ENCODE results near the gene SLC39A10.

DNA sequence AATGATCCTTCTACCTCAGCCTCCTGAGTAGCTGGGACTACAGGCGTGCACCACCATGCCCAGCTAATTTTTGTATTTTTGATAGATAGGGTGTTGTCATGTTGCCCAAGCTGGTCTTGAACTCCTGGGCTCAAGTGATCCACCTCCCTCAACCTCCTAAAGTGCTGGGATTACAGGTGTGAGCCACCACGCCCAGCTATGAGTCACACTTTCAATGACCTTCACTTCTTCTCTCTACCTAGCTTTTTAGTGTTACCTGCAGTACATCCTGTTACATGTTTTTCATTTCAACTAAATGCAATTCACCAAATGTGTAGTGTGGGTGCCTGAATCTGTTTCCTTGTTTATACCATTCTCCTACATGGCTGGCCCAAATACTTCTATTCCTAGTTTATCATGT lies 64.0 kb downstream of the SLC39A10 start:
- TF ChIP-seq POLR2A (IDR thresholded peaks at IDR 0.05): no peak
- TF ChIP-seq, protein P1, sequence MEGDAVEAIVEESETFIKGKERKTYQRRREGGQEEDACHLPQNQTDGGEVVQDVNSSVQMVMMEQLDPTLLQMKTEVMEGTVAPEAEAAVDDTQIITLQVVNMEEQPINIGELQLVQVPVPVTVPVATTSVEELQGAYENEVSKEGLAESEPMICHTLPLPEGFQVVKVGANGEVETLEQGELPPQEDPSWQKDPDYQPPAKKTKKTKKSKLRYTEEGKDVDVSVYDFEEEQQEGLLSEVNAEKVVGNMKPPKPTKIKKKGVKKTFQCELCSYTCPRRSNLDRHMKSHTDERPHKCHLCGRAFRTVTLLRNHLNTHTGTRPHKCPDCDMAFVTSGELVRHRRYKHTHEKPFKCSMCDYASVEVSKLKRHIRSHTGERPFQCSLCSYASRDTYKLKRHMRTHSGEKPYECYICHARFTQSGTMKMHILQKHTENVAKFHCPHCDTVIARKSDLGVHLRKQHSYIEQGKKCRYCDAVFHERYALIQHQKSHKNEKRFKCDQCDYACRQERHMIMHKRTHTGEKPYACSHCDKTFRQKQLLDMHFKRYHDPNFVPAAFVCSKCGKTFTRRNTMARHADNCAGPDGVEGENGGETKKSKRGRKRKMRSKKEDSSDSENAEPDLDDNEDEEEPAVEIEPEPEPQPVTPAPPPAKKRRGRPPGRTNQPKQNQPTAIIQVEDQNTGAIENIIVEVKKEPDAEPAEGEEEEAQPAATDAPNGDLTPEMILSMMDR (IDR thresholded peaks at IDR 0.05 in 4 of 5, conservative IDR thresholded peaks at IDR 0.05 in 1 of 5): no peak
